Transverse colon (tissue), 4 donors: ENCODE results near the gene TRPM1. TPM values are rescaled to one million over a fixed set of nuclear protein-coding genes. Genes with fewer than 3 reads are reported as not detected.

Experiments
- DNase-seq: peaks from one replicate; pipeline ENCODE4 v3.0.0-alpha.2; 2019
- H3K27ac ChIP-seq, 4 donors: fragments of 200-600 bp; sonication (generic); 2 replicates each; pipeline ENCODE4 v1.5.1; 2016 to 2018; ENCODE audit warnings: inconsistent platforms in 4 of 4
- H3K27me3 ChIP-seq: fragments of 200-600 bp; sonication (generic); 2 replicates; pipeline ENCODE4 v1.5.1; 2017; ENCODE audit warnings: inconsistent platforms
- H3K36me3 ChIP-seq, 4 donors: fragments of 200-600 bp; sonication (generic); 2 replicates each; pipeline ENCODE4 v1.5.1; 2017 to 2019; ENCODE audit warnings: inconsistent platforms in 4 of 4
- H3K4me1 ChIP-seq, 4 donors: fragments of 200-600 bp; sonication (generic); 2 replicates each; pipeline ENCODE4 v1.5.1; 2017 to 2020; ENCODE audit warnings: inconsistent platforms in 4 of 4
- H3K4me3 ChIP-seq, 4 donors: fragments of 200-600 bp; sonication (generic); 1 replicate in 1 of 4; 2 replicates in 3 of 4; pipeline versions ENCODE4 v1.5.1 to v1.6.1; 2017 to 2019; ENCODE audit warnings: inconsistent platforms in 4 of 4
- H3K9me3 ChIP-seq, 2 donors: fragments of 200-600 bp; sonication (generic); 2 replicates each; pipeline ENCODE4 v1.5.1; 2017 to 2019; ENCODE audit warnings: inconsistent platforms in 2 of 2
- EP300 ChIP-seq: sonication (generic); formaldehyde crosslinking; IDR thresholded peaks from one replicate; pipeline ENCODE4 v1.6.1; 2017; ENCODE audit warnings: antibody characterized with exemption, low read depth
- POLR2A ChIP-seq: fragments of 450-650 bp; IDR thresholded peaks from one replicate; pipeline ENCODE4 v1.6.1; 2016; ENCODE audit warnings: antibody characterized with exemption, mild to moderate bottlenecking, moderate library complexity
- POLR2AphosphoS5 ChIP-seq, 3 donors: sonication (generic); formaldehyde crosslinking; IDR thresholded peaks; one replicate each; pipeline ENCODE4 v1.6.1; 2016; ENCODE audit warnings: antibody characterized with exemption in 3 of 3
- WGBS, 2 donors: methylation state at CpG; one replicate each; pipeline ENCODE4 v1.1.5; 2018; ENCODE audit warnings: low coverage in 1 of 2; 5-methylcytosine and 5-hydroxymethylcytosine counted together
- in situ Hi-C, 4 donors: fragments of 200-750 bp; cut with MboI; loops; one replicate each; pipeline versions ENCODE4 v1.15.0 to v1.15.1; 2017; ENCODE audit warnings: low sequenced_read_pairs in 3 of 4, low pct_ligation_motif_present in 1 of 4, low pct_unique_long_range_greater_than_20kb in 1 of 4
- intact Hi-C: fragments of 100-400 bp; cut with DNase I; formaldehyde crosslinking; loops from one replicate; pipeline ENCODE4 v1.15.1; 2023; ENCODE audit warnings: low total_unique reads
- total RNA-seq, 4 donors: library from RNA; depleted of rRNA; stranded (reverse); fragments of >200 nt; gene quantifications; one replicate each; pipeline ENCODE4 v1.1.0, GENCODE V29; 2016
- TF ChIP-seq, protein P1 (sequence below), 5 experiments: fragments of 200-600 bp in 3 of 5; fragments of 450-650 bp in 2 of 5; sonication (generic) in 3 of 5; IDR thresholded peaks; 1 replicate in 2 of 5; 2 replicates in 3 of 5; pipeline ENCODE4 v1.5.1; 2016 to 2017; ENCODE audit warnings: antibody characterized with exemption in 5 of 5, inconsistent platforms in 3 of 5, mild to moderate bottlenecking in 2 of 5, moderate library complexity in 1 of 5

Gene TRPM1
- total RNA-seq, 4 donors from 2014 or later = not detected

- 92 to 94% methylated on average over 5 of the region's 5 CpGs for WGBS, 2 donors
- Histone ChIP-seq H3K4me3 (no peak overlapping the region), H3K36me3 (no peaks in the 10 kb centered on the region), H3K27ac (no peak overlapping the region), H3K4me1 (peaks cover 0 to 14% (median 4%) of the 10 kb centered on the region in 4 donors), H3K9me3 (no peaks in the 10 kb centered on the region), H3K27me3 (no peaks in the 10 kb centered on the region)
- DNase-seq = no peak
- TF ChIP-seq, protein P1, sequence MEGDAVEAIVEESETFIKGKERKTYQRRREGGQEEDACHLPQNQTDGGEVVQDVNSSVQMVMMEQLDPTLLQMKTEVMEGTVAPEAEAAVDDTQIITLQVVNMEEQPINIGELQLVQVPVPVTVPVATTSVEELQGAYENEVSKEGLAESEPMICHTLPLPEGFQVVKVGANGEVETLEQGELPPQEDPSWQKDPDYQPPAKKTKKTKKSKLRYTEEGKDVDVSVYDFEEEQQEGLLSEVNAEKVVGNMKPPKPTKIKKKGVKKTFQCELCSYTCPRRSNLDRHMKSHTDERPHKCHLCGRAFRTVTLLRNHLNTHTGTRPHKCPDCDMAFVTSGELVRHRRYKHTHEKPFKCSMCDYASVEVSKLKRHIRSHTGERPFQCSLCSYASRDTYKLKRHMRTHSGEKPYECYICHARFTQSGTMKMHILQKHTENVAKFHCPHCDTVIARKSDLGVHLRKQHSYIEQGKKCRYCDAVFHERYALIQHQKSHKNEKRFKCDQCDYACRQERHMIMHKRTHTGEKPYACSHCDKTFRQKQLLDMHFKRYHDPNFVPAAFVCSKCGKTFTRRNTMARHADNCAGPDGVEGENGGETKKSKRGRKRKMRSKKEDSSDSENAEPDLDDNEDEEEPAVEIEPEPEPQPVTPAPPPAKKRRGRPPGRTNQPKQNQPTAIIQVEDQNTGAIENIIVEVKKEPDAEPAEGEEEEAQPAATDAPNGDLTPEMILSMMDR (IDR thresholded peaks at IDR 0.05) = no peak
- TF ChIP-seq POLR2A (no peak), POLR2AphosphoS5 (IDR thresholded peaks at IDR 0.05) (no peak), EP300 (no peak)
- in situ Hi-C loops (no loop called here), intact Hi-C loops (no loop called here)
Measured at GRCh38 chr15:31023841-31024240, 77.7 kb downstream of the TRPM1 start.

- Histone ChIP-seq H3K4me1 (peaks cover 0 to 14% (median 6%) of the 10 kb centered on the region in 4 donors), H3K36me3 (no peaks in the 10 kb centered on the region), H3K9me3 (no peaks in the 10 kb centered on the region), H3K27ac (no peak overlapping the region), H3K27me3 (no peaks in the 10 kb centered on the region), H3K4me3 (no peak overlapping the region)
- TF ChIP-seq, protein P1 (IDR thresholded peaks at IDR 0.05) = no peak
- no peak for TF ChIP-seq POLR2A
- no peak for TF ChIP-seq EP300
- TF ChIP-seq POLR2AphosphoS5 (IDR thresholded peaks at IDR 0.05) = no peak
- 84 to 90% methylated on average over 4 to 5 of the region's 5 CpGs for WGBS, 2 donors
- intact Hi-C loops = no loop called here
- DNase-seq = no peak
- in situ Hi-C loops = no loop called here
Measured at GRCh38 chr15:31021067-31021665, 80.4 kb downstream of the TRPM1 start.

DNA sequence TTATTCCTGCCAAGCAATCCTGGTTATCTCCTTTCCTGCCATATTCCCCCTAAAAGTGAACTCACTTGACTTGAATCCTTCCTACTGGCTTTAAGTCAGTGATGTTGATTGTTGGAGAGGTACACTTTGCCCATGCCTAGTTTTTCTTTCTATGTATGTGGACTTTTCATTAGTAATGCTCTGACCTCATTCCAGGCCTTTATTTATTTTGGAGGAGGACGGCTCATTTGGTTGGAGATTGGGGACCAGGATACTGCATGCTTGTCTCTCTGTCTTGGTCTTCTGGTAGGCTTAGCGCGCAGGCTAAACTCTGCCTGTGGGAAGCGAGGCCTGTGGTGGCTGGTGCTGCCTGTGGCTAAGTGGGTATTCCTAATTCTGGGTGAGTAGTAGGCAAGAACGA is 81.0 kb downstream of the TRPM1 start:
- Histone ChIP-seq H3K27me3 (no peaks in the 10 kb centered on the region), H3K4me1 (peaks cover 0 to 14% (median 6%) of the 10 kb centered on the region in 4 donors), H3K27ac (no peak overlapping the region), H3K4me3 (no peak overlapping the region), H3K36me3 (no peaks in the 10 kb centered on the region), H3K9me3 (no peaks in the 10 kb centered on the region)
- TF ChIP-seq, protein P1 (IDR thresholded peaks at IDR 0.05) = no peak
- TF ChIP-seq EP300 = no peak
- TF ChIP-seq POLR2A = no peak
- DNase-seq = no peak
- in situ Hi-C loops = no loop called here
- 57 to 88% methylated on average over 2 to 5 of the region's 5 CpGs for WGBS, 2 donors
- intact Hi-C loops = no loop called here

DNA sequence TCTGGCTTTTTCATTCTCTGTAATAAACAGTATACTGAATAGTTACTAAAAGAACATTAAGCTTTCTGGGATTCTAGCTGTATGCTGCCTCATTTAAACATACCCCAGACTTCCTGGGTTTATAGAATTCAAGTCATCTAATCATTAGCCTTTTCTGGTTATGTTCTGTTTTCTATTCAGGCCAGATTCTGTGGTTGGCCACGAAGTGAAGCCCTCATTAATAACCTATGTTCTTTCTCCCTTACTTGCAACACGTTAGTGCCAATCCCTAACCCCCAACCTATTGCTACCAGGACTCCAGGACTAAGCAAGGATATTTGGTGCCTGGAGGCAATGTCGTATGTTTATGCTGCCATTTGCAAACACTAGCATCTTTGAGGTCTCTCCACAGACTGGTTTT is 81.5 kb downstream of the TRPM1 start:
- in situ Hi-C loops = no loop called here

GRCh38 chr15:31017311-31017710 is 84.2 kb downstream of the TRPM1 start:
- DNase-seq = no peak
- 65 to 69% methylated on average over 1 of the region's 1 CpG for WGBS, 2 donors
- intact Hi-C loops = no loop called here
- TF ChIP-seq, protein P1 (IDR thresholded peaks at IDR 0.05) = no peak
- TF ChIP-seq POLR2AphosphoS5 (IDR thresholded peaks at IDR 0.05) (no peak), POLR2A (no peak), EP300 (no peak)
- Histone ChIP-seq H3K27me3 (no peaks in the 10 kb centered on the region), H3K9me3 (peaks cover 8% of the 10 kb centered on the region in 2 donors), H3K4me3 (no peak overlapping the region), H3K4me1 (peaks cover 0 to 3% (median 0%) of the 10 kb centered on the region in 4 donors), H3K36me3 (no peaks in the 10 kb centered on the region), H3K27ac (no peak overlapping the region)
- in situ Hi-C loops = no loop called here

More for the DNA sequence above, 81.5 kb downstream of the TRPM1 start:
- Histone ChIP-seq H3K4me1 (peaks cover 0 to 10% (median 4%) of the 10 kb centered on the region in 4 donors), H3K27ac (no peak overlapping the region), H3K9me3 (no peaks in the 10 kb centered on the region), H3K27me3 (no peaks in the 10 kb centered on the region), H3K36me3 (no peaks in the 10 kb centered on the region), H3K4me3 (no peak overlapping the region)
- intact Hi-C loops = no loop called here
- no peak for DNase-seq
- no peak for TF ChIP-seq EP300
- TF ChIP-seq POLR2A = no peak
- 89 to 100% methylated on average over 2 to 3 of the region's 3 CpGs for WGBS, 2 donors
